Epithelial cell of esophagus (primary cell): ENCODE results near the gene MED15.

Experiments used
- DNase-seq: peaks from one replicate; pipeline ENCODE4 v3.0.0; 2010; ENCODE audit warnings: low read depth
- H3K4me3 ChIP-seq: 2 replicates; pipeline ENCODE4 v1.5.1; 2011; ENCODE audit warnings: mild to moderate bottlenecking, low read length, control low read depth
- CTCF ChIP-seq: IDR thresholded peaks from 2 replicates; pipeline ENCODE4 v1.5.1; 2011; ENCODE audit warnings: low read depth, mild to moderate bottlenecking, low read length, control low read depth, inconsistent platforms; ENCODE audit not compliant: insufficient read depth; ENCODE audit errors: missing control alignments

MED15 gene

GRCh38 chr22:20550057-20550817, 42.8 kb downstream of the MED15 start:
- no peak for DNase-seq
- no peak overlapping the region for H3K4me3 ChIP-seq
- TF ChIP-seq CTCF = no peak

DNA sequence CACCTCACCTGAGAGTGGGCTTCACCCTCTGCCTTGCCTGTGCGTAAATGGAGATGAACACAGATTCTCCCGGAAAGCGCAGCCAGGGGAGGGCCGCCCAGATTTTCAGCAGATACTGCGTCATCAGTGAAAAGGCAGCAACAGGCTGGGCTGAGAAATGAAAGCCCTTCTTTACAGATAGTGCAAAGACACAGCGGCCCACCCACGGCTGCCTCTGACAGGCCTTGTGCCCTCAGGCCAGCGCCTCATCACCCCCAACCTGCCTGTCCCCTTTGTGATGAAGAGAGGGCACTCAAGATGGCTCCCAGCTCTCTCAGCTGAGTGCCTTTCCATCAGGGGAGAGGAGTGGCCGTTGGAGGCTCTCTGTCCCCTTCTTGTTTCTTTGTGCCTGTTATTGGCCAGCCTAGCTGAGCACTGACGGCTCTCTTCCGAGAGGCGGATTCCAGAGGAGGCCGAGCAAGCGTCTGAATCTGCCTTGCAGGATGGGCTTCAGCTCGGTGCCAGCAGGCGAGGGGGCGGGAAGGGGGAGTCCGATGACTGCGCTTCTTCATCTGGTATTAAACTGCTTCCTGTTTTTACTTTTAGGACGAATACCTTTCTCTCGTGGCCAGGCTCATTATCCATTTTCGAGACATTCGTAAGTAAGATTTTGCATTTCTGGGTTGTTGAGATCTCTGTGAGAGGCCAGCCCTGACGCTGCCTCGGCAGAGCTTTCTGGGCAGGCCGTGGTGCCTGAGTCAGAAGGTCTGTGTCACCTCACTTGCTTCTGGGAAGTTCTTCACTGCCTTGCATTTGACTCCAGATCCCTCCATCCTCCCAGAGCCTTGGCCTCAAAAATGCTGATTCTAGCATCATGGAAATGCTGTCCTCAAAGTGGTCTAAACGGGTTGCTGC, 43.7 kb downstream of the MED15 start:
- H3K4me3 ChIP-seq = no peak overlapping the region
- DNase-seq = peak; percentile 24
- TF ChIP-seq CTCF = no peak

GRCh38 chr22:20551805-20552442, 44.5 kb downstream of the MED15 start:
- DNase-seq = no peak
- no peak for TF ChIP-seq CTCF
- no peak overlapping the region for H3K4me3 ChIP-seq

DNA sequence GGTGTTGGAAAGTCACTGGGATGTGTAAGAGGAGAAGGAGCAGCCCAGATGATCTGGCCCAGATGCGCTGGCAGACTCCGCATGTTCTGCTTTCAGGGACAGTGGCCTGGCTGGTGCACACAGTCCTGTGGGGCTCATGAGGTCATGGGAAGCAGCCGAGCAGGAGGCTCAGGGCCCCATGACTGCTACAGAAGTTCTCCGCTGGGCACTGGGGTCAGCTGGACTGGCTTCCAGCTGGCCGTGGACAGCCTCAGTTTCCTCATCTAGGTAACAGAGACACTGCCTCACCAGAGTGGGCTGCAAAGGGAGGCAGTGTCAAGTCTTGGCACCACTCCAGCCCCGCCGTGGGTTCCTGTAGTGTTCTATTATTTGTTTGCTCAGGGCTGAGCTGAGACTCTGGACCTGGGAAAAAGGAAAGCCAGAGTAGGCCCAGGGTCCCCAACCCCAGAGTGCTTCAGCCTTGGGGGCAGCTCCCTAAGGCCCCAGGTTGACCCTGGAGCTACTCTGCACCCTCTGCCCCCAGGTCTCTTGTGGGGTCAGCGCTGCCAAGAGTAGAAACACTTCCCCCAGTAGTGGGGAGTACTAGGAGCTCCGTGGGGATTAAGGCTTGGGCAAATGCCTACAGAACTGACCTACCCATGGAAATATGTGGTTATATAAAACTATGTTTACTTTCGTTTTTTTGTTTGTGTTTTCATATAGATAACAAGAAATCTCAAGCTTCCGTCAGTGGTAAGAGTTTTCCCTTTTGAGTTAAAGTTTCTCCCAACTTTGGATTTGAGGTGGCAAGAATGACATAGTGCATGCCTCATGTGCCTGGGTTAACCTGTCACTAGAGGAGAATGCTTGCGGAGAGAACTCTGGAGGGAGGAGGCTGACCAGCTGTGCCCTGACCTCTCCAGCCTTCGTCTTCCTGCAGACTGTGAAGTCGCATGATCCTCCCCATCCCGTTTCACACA, 45.3 kb downstream of the MED15 start:
- TF ChIP-seq CTCF = no peak
- DNase-seq = no peak
- H3K4me3 ChIP-seq = no peak overlapping the region

DNA sequence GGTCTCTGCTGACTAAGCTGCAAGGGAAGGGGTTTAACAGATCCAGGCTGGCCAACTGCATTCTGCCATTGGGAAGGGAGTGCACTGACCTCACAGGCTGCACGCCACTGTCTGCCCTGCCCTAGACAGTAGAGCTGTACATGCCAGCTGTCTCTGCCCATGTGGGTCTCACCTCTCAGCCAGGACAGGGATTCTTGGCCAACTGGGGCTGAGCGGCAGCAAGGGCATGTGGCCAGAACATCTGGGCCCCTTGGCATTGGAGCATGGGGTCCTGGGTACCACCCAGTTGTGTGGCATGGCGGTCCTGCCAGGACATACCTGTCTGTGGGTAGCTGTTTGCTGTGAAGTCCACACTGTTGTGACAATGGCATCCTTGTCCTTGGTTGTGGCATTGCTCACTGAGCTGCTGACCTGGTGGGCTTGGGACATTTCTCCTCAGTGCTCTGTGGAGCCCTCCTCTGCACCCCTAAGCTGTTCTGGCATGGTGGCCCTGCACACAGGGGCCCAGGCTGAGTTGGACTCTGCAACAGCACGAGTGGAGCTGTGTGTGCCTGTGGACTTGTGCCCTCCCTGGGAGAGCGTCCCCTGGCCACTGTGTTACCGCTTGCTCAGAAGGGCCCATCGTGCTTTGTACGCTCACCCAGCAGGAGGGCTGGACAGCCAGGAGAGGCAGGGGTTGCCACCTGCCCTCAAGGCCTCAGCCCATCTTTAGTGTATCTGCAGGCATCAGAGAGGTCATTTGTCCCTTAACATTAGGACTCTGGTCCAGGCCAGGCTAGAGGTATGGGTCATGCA, 46.7 kb downstream of the MED15 start:
- DNase-seq = no peak
- no peak overlapping the region for H3K4me3 ChIP-seq
- no peak for TF ChIP-seq CTCF
